Measurements from ENCODE around the gene DHRS2.

DHRS2 gene

GRCh38 chr14:23620177-23620702, 15.9 kb upstream of the DHRS2 start:
- Mint-ChIP-seq H3K27ac (no peak overlapping the region), H3K36me3 (peaks cover 3% of the 10 kb centered on the region), H3K4me3 (no peak overlapping the region), H3K4me1 (no peaks in the 10 kb centered on the region), H3K27me3 (peaks cover 13% of the 10 kb centered on the region), H3K9me3 (peaks cover 8% of the 10 kb centered on the region)
- no peak for ATAC-seq (ENCODE audit: low read depth)
- no peak for DNase-seq (ENCODE audit: low spot score in 2 of 2)

GRCh38 chr14:23621204-23621931, 14.8 kb upstream of the DHRS2 start:
- Mint-ChIP-seq H3K9me3 (peaks cover 9% of the 10 kb centered on the region), H3K27ac (no peak overlapping the region), H3K4me1 (no peaks in the 10 kb centered on the region), H3K4me3 (no peak overlapping the region), H3K27me3 (peaks cover 13% of the 10 kb centered on the region), H3K36me3 (peaks cover 3% of the 10 kb centered on the region)
- ATAC-seq (ENCODE audit: low read depth) (no peak), DNase-seq (ENCODE audit: low spot score in 2 of 2) (no peak)

GRCh38 chr14:23621932-23622730, 14.0 kb upstream of the DHRS2 start:
- Mint-ChIP-seq H3K36me3 (peaks cover 3% of the 10 kb centered on the region), H3K27ac (no peak overlapping the region)
- no peak for ATAC-seq (ENCODE audit: low read depth)

GRCh38 chr14:23622990-23623389, 13.2 kb upstream of the DHRS2 start:
- H3K27me3 Mint-ChIP-seq = peaks cover 16% of the 10 kb centered on the region
- no peak for ATAC-seq (ENCODE audit: low read depth)
- no peaks in the 10 kb centered on the region for H3K4me1 Mint-ChIP-seq

More at GRCh38 chr14:23621932-23622730, 14.0 kb upstream of the DHRS2 start:
- Mint-ChIP-seq H3K4me3 (no peak overlapping the region), H3K4me1 (no peaks in the 10 kb centered on the region), H3K27me3 (peaks cover 15% of the 10 kb centered on the region), H3K9me3 (peaks cover 9% of the 10 kb centered on the region)
- no peak for DNase-seq (ENCODE audit: low spot score in 2 of 2)

GRCh38 chr14:23623962-23624361, 12.2 kb upstream of the DHRS2 start:
- ATAC-seq (ENCODE audit: low read depth) = no peak
- Mint-ChIP-seq H3K27ac (no peak overlapping the region), H3K36me3 (peaks cover 3% of the 10 kb centered on the region), H3K27me3 (peaks cover 17% of the 10 kb centered on the region), H3K4me3 (no peak overlapping the region), H3K9me3 (peaks cover 9% of the 10 kb centered on the region), H3K4me1 (no peaks in the 10 kb centered on the region)
- no peak for DNase-seq (ENCODE audit: low spot score in 2 of 2)

More at GRCh38 chr14:23622990-23623389, 13.2 kb upstream of the DHRS2 start:
- no peak for DNase-seq (ENCODE audit: low spot score in 2 of 2)
- Mint-ChIP-seq H3K27ac (no peak overlapping the region), H3K9me3 (peaks cover 9% of the 10 kb centered on the region), H3K36me3 (peaks cover 3% of the 10 kb centered on the region), H3K4me3 (no peak overlapping the region)

GRCh38 chr14:23624830-23625404, 11.2 kb upstream of the DHRS2 start:
- H3K36me3 Mint-ChIP-seq = peaks cover 3% of the 10 kb centered on the region
- peaks cover 16% of the 10 kb centered on the region for H3K27me3 Mint-ChIP-seq
- no peak overlapping the region for H3K4me3 Mint-ChIP-seq
- DNase-seq (ENCODE audit: low spot score in 2 of 2) (no peak), ATAC-seq (ENCODE audit: low read depth) (no peak)
- no peak overlapping the region for H3K27ac Mint-ChIP-seq
- peaks cover 9% of the 10 kb centered on the region for H3K9me3 Mint-ChIP-seq
- no peaks in the 10 kb centered on the region for H3K4me1 Mint-ChIP-seq

- Mint-ChIP-seq H3K9me3 (peaks cover 9% of the 10 kb centered on the region), H3K4me3 (no peak overlapping the region), H3K27me3 (peaks cover 11% of the 10 kb centered on the region), H3K4me1 (no peaks in the 10 kb centered on the region), H3K27ac (no peak overlapping the region), H3K36me3 (peaks cover 3% of the 10 kb centered on the region)
- no peak for ATAC-seq (ENCODE audit: low read depth)
- no peak for DNase-seq (ENCODE audit: low spot score in 2 of 2)
Measured at GRCh38 chr14:23626946-23627345, 9.2 kb upstream of the DHRS2 start.

GRCh38 chr14:23627961-23628360, 8.2 kb upstream of the DHRS2 start:
- Mint-ChIP-seq H3K27ac (no peak overlapping the region), H3K4me1 (peaks cover 3% of the 10 kb centered on the region), H3K36me3 (peaks cover 2% of the 10 kb centered on the region), H3K4me3 (no peak overlapping the region), H3K27me3 (peaks cover 8% of the 10 kb centered on the region), H3K9me3 (peaks cover 9% of the 10 kb centered on the region)
- DNase-seq (ENCODE audit: low spot score in 2 of 2) (no peak), ATAC-seq (ENCODE audit: low read depth) (no peak)

- Mint-ChIP-seq H3K27ac (no peak overlapping the region), H3K27me3 (peaks cover 7% of the 10 kb centered on the region), H3K9me3 (peaks cover 7% of the 10 kb centered on the region), H3K4me1 (peaks cover 3% of the 10 kb centered on the region), H3K36me3 (peaks cover 1% of the 10 kb centered on the region), H3K4me3 (no peak overlapping the region)
- ATAC-seq (ENCODE audit: low read depth) (no peak), DNase-seq (ENCODE audit: low spot score in 2 of 2) (no peak)
Measured at GRCh38 chr14:23629204-23629603, 7.0 kb upstream of the DHRS2 start.

- ATAC-seq (ENCODE audit: low read depth) (no peak), DNase-seq (ENCODE audit: low spot score in 2 of 2) (no peak)
- Mint-ChIP-seq H3K36me3 (peaks cover 1% of the 10 kb centered on the region), H3K4me3 (no peak overlapping the region), H3K4me1 (peaks cover 3% of the 10 kb centered on the region), H3K9me3 (peaks cover 2% of the 10 kb centered on the region), H3K27me3 (peaks cover 8% of the 10 kb centered on the region), H3K27ac (no peak overlapping the region)
Measured at GRCh38 chr14:23629832-23630396, 6.2 kb upstream of the DHRS2 start.

GRCh38 chr14:23630687-23631086, 5.5 kb upstream of the DHRS2 start:
- no peak for ATAC-seq (ENCODE audit: low read depth)
- no peak overlapping the region for H3K27ac Mint-ChIP-seq
- no peaks in the 10 kb centered on the region for H3K9me3 Mint-ChIP-seq
- H3K4me1 Mint-ChIP-seq = peaks cover 3% of the 10 kb centered on the region
- H3K4me3 Mint-ChIP-seq = no peak overlapping the region
- no peak for DNase-seq (ENCODE audit: low spot score in 2 of 2)
- H3K27me3 Mint-ChIP-seq = peaks cover 8% of the 10 kb centered on the region
- no peaks in the 10 kb centered on the region for H3K36me3 Mint-ChIP-seq

- peaks cover 8% of the 10 kb centered on the region for H3K27me3 Mint-ChIP-seq
- H3K4me1 Mint-ChIP-seq = peaks cover 3% of the 10 kb centered on the region
- DNase-seq (ENCODE audit: low spot score in 2 of 2) (no peak), ATAC-seq (ENCODE audit: low read depth) (no peak)
- H3K9me3 Mint-ChIP-seq = no peaks in the 10 kb centered on the region
- no peak overlapping the region for H3K4me3 Mint-ChIP-seq
- no peak overlapping the region for H3K27ac Mint-ChIP-seq
- H3K36me3 Mint-ChIP-seq = no peaks in the 10 kb centered on the region
Measured at GRCh38 chr14:23631234-23631633, 4.9 kb upstream of the DHRS2 start.

GRCh38 chr14:23631702-23632460, 4.3 kb upstream of the DHRS2 start:
- ATAC-seq (ENCODE audit: low read depth) (peak; percentile 54), DNase-seq (ENCODE audit: low spot score in 2 of 2) (peak; percentile 56 to 67)
- H3K27ac Mint-ChIP-seq = no peak overlapping the region
- H3K4me1 Mint-ChIP-seq = peaks cover 3% of the 10 kb centered on the region
- peak overlapping the region; percentile 12 for H3K4me3 Mint-ChIP-seq
- no peaks in the 10 kb centered on the region for H3K36me3 Mint-ChIP-seq
- H3K27me3 Mint-ChIP-seq = peaks cover 8% of the 10 kb centered on the region
- no peaks in the 10 kb centered on the region for H3K9me3 Mint-ChIP-seq
